C4-2B (cell line): ENCODE data around the gene NEAT1.

Experiments used
- ZFX ChIP-seq: fragments of 450-650 bp; IDR thresholded peaks from 2 replicates; pipeline ENCODE4 v1.6.1; 2017
- TF ChIP-seq, protein P1 (sequence below): fragments of 450-650 bp; conservative IDR thresholded peaks from 2 replicates; pipeline ENCODE4 v1.5.1; 2017; ENCODE audit warnings: mild to moderate bottlenecking

DNA sequence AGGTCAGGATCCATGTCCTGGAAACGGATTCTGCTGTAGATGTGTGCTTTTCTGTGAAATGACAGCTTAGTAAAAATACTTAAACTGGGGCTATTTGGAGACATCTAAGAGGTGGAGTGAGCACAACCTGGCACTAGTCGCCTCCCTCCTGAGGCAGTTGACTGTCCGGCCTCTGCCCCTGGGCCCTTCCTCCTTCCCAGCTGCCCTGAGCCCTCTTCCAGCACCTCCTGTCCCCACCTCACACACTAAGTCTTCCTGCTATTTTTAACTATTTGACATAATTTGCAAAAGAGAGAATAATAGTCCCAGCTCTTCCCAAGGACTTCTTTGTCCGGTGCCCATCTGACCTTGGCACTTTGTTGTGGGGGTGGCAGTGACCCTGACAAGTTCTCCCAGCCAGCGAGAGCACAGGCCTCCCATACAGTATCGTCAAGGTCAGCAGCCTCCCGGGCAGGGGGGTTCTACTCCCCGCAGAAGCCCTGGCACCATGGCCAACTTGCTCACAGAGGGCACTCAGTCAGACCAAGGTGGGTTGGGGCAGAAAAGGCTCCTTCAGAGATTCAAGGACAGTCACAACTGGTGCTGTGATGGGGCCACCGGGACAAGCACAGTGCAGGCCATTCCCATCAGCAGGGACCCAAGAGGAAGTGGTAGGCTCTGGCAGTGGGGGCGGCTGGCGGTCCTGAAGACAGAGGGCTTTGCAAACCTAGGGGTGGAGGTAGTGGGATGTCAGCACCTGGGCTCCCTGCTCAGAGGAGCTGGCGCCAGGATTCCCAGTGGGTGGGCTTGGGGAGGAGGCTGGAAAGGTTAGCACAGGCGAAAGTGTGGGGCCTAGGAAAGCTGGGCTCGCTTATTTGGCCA lies 5.5 kb upstream of the NEAT1 start:
- TF ChIP-seq, protein P1, sequence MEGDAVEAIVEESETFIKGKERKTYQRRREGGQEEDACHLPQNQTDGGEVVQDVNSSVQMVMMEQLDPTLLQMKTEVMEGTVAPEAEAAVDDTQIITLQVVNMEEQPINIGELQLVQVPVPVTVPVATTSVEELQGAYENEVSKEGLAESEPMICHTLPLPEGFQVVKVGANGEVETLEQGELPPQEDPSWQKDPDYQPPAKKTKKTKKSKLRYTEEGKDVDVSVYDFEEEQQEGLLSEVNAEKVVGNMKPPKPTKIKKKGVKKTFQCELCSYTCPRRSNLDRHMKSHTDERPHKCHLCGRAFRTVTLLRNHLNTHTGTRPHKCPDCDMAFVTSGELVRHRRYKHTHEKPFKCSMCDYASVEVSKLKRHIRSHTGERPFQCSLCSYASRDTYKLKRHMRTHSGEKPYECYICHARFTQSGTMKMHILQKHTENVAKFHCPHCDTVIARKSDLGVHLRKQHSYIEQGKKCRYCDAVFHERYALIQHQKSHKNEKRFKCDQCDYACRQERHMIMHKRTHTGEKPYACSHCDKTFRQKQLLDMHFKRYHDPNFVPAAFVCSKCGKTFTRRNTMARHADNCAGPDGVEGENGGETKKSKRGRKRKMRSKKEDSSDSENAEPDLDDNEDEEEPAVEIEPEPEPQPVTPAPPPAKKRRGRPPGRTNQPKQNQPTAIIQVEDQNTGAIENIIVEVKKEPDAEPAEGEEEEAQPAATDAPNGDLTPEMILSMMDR = no peak
- no peak for TF ChIP-seq ZFX
